Ishikawa (cell line): Measurements from ENCODE around the gene TOX2.

Experiments
- CEBPB ChIP-seq: IDR thresholded peaks from 2 replicates; pipeline ENCODE4 v1.6.1; 2012
- CREB1 ChIP-seq: IDR thresholded peaks from 2 replicates; pipeline ENCODE4 v1.6.1; 2012; ENCODE audit warnings: low read depth
- EGR1 ChIP-seq: IDR thresholded peaks from 2 replicates; pipeline ENCODE4 v1.6.1; 2012
- EP300 ChIP-seq: IDR thresholded peaks from 2 replicates; pipeline ENCODE4 v1.6.1; 2012; ENCODE audit warnings: borderline replicate concordance
- FOXM1 ChIP-seq: IDR thresholded peaks from 2 replicates; pipeline ENCODE4 v1.6.1; 2012; ENCODE audit warnings: low read depth, borderline replicate concordance
- MAX ChIP-seq: IDR thresholded peaks from 2 replicates; pipeline ENCODE4 v1.6.1; 2012
- NFIC ChIP-seq: IDR thresholded peaks from 2 replicates; pipeline ENCODE4 v1.6.1; 2012
- RAD21 ChIP-seq: IDR thresholded peaks from 2 replicates; pipeline ENCODE4 v1.6.1; 2012; ENCODE audit warnings: low read depth
- REST ChIP-seq: IDR thresholded peaks from 2 replicates; pipeline ENCODE4 v1.6.1; 2012; ENCODE audit warnings: low read depth, mild to moderate bottlenecking
- TAF1 ChIP-seq: IDR thresholded peaks from 2 replicates; pipeline ENCODE4 v1.6.1; 2012; ENCODE audit warnings: low read depth, mild to moderate bottlenecking
- TCF12 ChIP-seq: IDR thresholded peaks from 2 replicates; pipeline ENCODE4 v1.6.1; 2012; ENCODE audit warnings: low read depth
- TEAD4 ChIP-seq: IDR thresholded peaks from 2 replicates; pipeline ENCODE4 v1.6.1; 2012
- USF1 ChIP-seq: IDR thresholded peaks from 2 replicates; pipeline ENCODE4 v1.6.1; 2012
- YY1 ChIP-seq: IDR thresholded peaks from 2 replicates; pipeline ENCODE4 v1.6.1; 2012; ENCODE audit warnings: low read depth
- ZBTB7A ChIP-seq: IDR thresholded peaks from 2 replicates; pipeline ENCODE4 v1.6.1; 2012; ENCODE audit warnings: low read depth

TOX2 gene

GRCh38 chr20:44080064-44080463 lies 165.4 kb downstream of the TOX2 start:
- TF ChIP-seq TAF1: no peak
- TF ChIP-seq EGR1: no peak

GRCh38 chr20:44080646-44081267 lies 166.1 kb downstream of the TOX2 start:
- TF ChIP-seq ZBTB7A (no peak), YY1 (no peak), CREB1 (no peak), RAD21 (peak; percentile 97)

GRCh38 chr20:44081476-44081875 lies 166.8 kb downstream of the TOX2 start:
- TF ChIP-seq FOXM1: no peak
- no peak for TF ChIP-seq YY1
- no peak for TF ChIP-seq CEBPB
- TF ChIP-seq TEAD4: no peak

- TF ChIP-seq YY1 (no peak), TCF12 (no peak), ZBTB7A (no peak), USF1 (no peak), EP300 (no peak), FOXM1 (no peak), CEBPB (no peak), TAF1 (no peak), NFIC (no peak), MAX (no peak), REST (no peak), CREB1 (no peak), RAD21 (no peak), EGR1 (no peak), TEAD4 (no peak)
Measured at GRCh38 chr20:44081888-44082287, 167.2 kb downstream of the TOX2 start.

- TF ChIP-seq FOXM1 (no peak; the same call in 1 of the 2 replicates), TCF12 (peak; percentile 79), NFIC (peak; percentile 84), EGR1 (no peak), CEBPB (no peak), TEAD4 (peak; percentile 59; the same call in 1 of the 2 replicates), YY1 (no peak), ZBTB7A (no peak), TAF1 (no peak), MAX (no peak; the same call in 1 of the 2 replicates), EP300 (no peak; the same call in 1 of the 2 replicates), REST (no peak), USF1 (peak; percentile 72), RAD21 (no peak)
Measured at GRCh38 chr20:44083220-44083933, 168.7 kb downstream of the TOX2 start.

GRCh38 chr20:44084439-44084838 lies 169.8 kb downstream of the TOX2 start:
- TF ChIP-seq FOXM1 (no peak), NFIC (no peak), USF1 (no peak), YY1 (no peak), ZBTB7A (no peak), MAX (no peak), TAF1 (no peak), EP300 (no peak), TEAD4 (no peak)
